CD4-positive, alpha-beta T cell treated with Interleukin-4 for 4 hours (primary cell): ENCODE measurements around the gene PEX14.
A peak's percentile ranks its signal among the peaks of the same experiment; 100 is the strongest.
"Not testable (repeated sequence)": the region's sequence is repeated elsewhere in the genome, so short reads cannot be mapped to it uniquely, and the experiment has no call there.

Experiments
- DNase-seq: peaks from one replicate; pipeline ENCODE4 v3.0.0-alpha.2; 2020

PEX14 gene, protein sequence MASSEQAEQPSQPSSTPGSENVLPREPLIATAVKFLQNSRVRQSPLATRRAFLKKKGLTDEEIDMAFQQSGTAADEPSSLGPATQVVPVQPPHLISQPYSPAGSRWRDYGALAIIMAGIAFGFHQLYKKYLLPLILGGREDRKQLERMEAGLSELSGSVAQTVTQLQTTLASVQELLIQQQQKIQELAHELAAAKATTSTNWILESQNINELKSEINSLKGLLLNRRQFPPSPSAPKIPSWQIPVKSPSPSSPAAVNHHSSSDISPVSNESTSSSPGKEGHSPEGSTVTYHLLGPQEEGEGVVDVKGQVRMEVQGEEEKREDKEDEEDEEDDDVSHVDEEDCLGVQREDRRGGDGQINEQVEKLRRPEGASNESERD

DNA sequence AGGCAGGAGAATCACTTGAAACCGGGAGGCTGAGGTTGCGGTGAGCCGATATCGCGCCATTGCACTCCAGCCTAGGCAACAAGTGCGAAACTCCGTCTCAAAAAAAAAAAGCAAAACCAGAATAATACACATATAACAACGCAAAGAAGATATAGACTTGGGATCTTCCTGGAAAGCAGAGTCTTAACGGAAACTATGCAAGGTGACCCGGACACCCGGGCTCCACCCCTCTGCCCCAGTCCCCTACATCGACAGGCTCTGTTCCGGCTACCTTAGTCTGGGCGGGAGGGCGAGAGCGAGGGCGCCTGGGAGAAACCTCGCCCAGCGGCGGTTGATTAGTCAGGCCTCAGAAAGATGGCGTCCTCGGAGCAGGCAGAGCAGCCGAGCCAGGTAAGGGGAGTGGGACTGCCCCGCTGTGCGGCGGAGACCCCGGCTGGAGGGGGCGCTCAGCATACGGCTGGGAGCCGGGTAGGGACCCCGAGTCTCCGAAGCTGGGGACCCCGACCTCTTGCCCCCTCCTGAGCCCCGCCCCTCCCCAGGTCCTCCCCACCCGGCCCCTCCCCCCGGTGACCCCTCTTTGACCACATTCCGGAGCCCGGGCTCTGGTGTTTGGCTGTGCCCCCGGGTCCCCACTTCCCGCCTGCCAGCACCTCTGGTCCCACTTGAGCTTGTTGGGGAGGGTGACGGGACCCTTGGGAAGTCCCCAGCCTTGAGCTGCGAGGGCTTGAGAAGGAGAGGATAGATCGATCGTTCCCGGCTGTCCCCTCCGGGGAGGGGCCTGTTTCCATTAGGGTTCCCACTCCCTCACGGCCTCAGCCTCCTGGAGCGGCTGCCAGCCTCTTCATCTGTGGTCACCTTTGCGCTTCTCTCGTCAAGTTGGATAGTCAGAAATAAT is at the start of gene PEX14:
TSS of gene PEX14 (plus strand) at position 338 of the 895 bp plus-strand sequence. CDS start at position 355, 17 bp downstream.
- peak; percentile 81 for DNase-seq

DNA sequence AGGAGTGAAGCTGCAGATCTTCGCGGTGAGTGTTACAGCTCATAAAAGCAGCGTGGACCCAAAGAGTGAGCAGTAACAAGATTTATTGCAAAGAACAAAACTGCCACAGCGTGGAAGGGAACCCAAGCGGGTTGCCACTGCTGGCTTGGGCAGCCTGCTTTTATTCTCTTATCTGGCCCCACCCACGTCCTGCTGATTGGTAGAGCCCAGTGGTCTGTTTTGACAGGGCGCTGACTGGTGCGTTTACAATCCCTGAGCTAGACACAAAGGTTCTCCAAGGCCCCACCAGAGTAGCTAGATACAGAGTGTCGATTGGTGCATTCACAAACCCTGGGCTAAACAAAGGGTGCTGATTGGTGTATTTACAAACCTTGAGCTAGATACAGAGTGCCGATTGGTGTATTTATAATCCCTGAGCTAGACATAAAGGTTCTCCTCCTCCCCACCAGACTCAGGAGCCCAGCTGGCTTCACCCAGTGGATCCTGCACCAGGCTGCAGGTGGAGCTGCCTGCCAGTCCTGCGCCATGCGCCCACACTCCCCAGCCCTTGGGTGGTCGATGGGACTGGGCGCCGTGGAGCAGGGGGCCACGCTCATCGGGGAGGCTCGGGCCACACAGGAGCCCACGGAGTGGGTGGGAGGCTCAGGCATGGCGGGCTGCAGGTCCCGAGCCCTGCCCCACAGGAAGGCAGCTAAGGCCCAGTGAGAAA is 48.8 kb upstream of the PEX14 start:
- DNase-seq, result not testable (repeated sequence)

DNA sequence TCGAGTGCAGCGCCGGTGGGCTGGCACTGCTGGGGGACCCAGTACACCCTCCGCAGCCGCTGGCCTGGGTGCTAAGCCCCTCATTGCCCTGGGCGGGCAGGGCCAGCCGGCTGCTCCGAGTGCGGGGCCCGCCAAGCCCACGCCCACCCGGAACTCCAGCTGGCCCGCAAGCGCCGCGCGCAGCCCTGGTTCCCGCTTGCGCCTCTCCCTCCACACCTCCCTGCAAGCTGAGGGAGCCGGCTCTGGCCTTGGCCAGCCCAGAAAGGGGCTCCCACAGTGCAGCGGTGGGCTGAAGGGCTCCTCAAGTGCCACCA is 48.3 kb upstream of the PEX14 start:
- DNase-seq, result not testable (repeated sequence)

DNA sequence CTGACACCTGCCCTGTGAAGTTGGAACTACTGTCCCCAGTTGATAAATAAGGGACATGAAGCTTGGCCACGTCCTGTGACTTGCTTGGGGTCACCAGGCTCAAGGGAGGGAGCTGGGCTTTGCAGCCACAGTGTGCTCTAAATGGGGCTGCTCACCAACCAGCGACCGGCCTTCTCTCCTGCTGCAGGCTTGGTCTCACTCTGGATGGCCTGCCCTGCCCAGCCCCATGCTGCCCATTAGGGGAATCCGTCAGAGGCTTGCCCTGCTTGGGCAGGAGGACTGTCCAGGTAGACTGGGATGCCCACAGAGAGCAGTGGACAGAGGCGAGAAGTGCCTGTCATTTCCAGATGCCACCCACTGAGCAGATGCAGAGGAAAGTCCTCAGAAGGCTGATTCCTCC is 45.8 kb upstream of the PEX14 start:
- DNase-seq, result no peak

DNA sequence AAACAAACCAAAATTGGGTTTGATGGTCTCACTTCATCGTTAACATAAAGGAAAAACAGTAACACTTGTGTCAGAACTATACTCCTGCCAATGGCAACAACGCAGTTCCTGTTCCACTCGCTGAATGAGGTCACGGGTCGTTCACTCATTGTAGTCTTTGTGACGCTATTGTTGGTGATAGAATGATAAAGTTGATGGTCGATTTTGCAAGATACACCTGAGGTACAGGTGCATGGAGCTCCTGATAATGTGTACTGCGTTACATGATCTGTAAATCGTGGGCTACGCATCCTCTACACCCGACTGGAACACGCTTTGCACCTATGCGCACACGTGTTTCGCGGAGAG is 44.9 kb upstream of the PEX14 start:
- DNase-seq, result peak; percentile 6

DNA sequence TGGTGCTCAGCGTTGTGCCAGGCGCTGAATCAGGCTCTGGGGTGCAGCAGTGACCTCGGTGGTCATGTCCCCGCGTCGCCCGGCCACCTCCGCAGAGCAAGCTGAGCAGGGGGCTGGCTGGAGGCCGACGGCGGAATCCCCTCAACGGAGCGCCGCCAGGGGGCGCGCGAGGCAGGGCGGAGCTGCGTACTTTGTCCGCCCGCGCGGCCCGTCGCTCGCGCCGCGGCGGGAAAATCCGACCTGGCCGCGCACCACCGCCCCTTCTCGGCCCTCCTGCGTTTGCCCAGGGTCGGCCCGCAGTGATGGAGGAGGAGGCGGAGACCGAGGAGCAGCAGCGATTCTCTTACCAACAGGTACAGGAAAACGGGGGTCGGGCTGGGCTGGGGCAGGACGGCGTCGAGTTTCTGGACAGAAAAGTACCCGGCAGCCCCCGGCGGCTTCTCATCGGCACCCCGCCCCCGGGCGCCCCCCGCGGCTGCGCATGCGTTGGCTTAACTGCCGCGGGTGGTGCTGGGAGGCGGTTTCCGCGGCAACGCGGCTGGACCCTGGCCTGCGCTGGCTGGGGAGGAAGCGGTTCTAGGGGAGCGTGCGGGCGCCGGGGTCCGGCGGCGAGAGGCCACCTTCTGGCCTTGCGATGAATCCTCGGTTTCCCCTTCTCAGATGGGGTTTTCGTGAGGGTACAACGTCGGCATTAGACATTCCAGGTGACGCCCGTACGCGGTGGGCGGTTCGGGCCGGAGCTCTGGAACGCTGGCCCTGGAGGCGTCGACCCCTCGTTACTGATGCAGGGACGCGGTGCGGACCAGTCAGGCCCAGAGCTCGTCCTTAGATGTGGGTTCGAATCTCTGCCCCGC is 44.3 kb upstream of the PEX14 start, which contains the start of gene CENPS:
TSS of gene CENPS (plus strand) at position 218 of the 854 bp plus-strand sequence. CDS start at position 303, 85 bp downstream.
- peak; percentile 86 for DNase-seq

DNA sequence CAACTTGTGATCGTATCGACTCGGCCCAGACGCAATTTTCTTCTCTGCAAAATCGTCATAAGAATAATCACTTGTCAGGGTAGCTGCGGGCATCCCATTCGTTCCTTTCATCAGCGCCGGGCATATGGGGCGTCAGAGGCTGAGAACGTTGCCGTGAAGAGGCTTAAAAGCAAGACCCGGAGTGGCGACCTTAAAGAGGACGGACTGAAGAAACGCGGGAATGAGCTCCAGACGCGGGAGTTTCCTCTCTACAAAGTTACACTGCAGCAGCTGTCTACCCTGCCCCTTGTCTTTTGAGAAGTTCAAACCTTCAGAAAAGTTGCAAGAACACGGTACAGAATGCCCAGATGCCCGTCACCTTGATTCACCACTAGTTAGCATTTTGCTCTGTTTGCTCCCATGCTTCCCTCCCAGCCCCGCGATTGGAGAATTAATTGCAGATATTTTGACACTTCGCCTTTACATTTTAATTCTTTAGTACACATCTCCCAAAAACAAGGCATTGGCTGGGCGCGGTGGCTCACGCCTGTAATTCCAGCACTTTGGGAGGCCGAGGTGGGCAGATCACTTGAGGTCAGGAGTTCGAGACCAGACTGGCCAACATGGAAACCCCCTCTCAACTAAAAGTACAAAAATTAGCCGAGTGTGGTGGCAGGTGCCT is 43.5 kb upstream of the PEX14 start:
- no peak for DNase-seq

DNA sequence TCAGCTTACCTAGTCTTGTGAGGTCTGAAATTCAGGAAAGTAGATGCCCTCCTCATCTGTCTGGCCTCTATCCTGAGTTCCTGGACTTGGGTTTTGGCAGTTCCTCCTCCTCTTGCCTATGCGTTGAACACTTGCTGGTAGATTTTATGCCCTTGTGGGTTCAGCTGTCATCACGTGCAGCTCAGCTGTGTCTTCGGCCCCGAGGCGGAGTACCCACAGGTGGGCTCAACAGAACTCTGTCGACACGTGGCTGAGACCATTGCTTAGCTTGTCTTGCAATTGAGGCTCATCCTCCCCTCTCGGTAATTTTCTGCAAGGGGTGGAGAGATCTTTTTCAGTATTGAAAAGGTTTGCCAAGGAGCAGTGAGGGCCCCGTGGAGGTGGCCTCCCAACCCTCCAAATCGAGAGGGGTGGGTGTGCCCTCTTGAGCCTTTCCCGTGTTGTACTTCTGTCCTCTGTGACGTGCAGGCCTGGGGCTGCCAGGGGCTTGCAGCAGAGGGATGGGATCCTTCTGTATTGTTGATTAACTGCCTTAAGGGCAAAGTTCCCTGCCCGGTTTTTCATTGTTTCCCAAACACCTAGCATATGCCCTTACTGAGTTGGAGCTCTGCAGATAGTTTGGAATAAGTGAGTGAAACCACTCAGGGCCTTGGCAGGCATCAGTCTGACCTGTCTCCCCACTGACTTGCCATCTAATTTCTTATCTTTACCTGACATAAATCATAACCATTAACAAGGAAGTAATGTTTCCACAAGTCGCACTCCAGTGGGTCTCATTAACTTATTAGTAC is 41.6 kb upstream of the PEX14 start:
- DNase-seq, result no peak

DNA sequence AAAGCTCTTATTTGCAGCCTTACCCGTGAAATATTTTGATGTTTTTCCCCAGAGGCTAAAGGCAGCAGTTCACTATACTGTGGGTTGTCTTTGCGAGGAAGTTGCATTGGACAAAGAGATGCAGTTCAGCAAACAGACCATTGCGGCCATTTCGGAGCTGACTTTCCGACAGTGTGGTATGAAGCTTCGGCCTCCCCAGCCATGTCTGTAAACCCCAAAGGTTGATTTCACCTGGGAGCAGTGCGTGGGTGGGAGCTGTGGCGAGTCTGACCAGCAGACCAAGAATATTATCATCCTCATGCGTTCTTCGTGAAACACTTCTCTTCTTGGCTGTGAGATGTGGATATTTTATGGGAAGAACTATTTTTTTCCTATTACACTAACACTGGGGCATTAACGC is 41.0 kb upstream of the PEX14 start:
- DNase-seq, result no peak

DNA sequence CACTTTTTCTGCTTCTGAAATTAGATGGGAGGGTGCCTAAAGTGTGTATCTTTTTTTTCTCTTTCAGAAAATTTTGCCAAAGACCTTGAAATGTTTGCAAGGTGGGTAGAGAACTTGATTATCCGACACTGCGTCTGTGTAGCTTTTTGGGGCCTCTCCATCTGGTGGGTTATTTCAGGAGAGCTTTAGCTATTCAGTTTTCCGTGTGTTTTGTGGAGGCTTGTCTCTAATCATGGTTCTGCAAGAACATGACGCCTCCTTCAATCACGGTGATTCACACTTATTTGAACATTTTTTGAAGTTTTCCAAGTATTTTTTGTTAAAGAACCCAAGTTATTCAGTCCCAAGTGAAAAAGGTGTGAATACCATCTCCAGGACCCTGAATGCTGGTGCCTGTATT is 40.2 kb upstream of the PEX14 start:
- no peak for DNase-seq

DNA sequence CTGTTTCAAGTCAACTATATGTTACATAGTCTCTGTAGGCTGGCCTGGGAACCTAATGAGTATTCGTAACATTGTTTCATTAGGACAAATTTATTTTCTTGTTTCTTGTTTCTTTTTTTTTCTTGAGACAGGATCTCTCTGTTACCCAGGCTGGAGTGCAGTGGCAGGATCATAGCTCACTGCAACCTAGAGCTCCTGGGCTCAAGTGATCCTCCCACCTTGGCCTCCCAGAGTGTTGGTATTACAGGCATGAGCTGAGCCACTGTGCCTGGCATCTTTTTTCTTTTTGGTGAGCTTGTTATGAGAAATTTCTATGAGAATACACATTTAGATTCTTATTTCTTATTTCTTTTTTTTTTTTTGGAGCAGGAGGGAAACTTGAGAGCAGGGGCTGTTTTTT is 37.7 kb upstream of the PEX14 start:
- DNase-seq, result no peak

DNA sequence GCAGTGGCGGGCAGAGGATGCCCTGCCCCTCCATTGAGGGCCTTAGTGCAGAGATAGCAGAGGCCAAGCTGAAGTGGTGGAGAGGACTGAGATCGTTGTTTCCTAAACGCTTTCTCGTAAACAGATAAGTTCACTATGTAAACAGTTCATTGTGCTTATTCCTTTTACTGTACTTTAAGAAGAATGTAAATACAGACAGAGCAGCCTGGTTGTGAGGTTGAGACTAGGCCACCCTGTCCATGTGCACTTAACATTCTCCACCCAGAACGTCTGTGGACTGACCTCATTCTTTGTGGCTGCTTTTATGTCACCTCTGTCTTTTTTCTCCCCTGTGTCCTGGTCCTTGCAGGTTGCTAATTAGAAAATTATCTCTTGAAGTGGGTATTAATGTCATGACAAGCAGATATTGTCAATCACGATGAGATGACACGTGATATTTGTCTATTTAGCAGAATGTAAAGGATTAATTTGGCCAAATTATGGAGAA is 36.0 kb upstream of the PEX14 start:
- DNase-seq, result no peak

DNA sequence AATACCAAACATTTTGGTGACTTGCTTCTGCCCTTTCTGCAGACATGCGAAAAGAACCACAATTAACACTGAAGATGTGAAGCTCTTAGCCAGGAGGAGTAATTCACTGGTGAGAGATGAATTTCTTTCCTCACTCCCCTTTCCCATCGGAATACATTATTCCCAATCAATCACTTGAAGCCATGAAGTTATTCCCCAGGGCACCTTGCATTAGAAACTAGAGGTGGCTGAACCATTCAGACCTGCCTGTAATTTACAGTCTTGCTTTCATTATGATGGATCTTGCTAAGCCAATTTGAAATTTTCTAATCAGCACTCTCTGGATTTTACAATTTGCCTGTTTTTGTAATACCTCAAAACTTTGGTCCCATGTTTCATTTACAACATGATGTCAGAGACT is 34.4 kb upstream of the PEX14 start:
- DNase-seq, result no peak

DNA sequence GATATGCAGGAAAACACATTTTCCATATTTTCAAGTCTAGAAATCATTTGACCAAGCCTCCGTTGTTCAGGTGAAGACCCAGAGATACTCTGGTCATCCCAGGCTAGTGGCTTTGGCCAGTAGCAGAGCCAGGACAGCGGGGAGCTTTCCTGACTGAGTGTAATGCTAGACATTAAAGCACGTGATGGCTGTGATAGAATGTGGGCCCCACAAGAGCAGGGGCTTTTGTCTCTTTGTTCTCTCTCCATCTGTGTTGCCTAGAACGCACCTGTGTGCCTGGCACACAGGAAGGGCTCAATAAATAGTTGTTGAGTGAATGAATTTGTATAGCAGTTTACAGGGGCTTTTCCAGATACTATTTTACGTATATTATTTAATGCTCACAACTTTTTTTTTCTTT is 34.0 kb upstream of the PEX14 start:
- no peak for DNase-seq

DNA sequence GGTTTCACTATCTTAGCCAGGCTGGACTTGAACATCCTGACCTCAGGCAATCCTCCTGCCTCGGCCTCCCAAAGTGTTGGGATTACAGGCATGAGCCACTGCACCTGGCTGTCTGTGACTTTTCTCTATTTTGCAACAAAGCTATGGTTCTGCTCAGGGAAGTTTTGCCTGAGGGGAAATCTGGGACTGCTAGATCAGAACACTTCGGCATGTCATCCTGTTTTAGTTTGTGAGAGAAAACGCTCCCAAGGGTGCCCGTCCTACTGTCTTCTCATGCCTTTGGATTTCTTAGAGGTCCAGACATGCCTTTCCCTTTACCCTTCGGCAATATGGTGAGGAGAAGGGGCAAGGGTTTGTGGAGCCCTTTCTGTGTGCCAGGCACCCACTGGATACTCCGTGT is 30.5 kb upstream of the PEX14 start:
- no peak for DNase-seq

DNA sequence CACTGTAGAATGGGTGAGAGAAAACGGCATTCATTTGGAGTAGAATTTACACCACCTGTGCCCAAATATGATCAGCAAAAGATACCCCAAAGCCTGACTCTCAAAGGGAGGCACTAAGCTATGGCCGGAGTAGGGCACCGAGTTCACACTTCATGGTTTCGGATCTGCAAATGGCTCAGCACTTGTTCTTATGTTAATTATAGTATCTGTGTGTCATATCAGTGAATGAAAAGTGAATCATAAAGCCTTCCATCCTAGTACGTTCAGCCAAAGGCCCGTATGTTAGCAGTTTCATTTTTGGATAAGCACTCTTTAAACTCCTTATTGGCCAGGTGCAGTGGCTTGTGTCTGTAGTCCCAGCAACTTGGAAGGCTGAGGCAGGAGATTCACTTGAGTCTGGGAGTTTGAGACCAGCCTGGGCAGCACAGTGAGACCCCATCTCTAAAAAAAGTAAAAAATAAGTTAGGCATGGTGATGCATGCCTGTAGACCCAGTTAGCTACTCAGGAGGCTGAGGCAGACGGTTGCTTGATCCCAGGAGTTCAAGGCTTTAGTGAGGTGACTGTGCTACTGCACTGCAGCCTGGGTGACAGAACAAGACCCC is 29.9 kb upstream of the PEX14 start:
- no peak for DNase-seq

DNA sequence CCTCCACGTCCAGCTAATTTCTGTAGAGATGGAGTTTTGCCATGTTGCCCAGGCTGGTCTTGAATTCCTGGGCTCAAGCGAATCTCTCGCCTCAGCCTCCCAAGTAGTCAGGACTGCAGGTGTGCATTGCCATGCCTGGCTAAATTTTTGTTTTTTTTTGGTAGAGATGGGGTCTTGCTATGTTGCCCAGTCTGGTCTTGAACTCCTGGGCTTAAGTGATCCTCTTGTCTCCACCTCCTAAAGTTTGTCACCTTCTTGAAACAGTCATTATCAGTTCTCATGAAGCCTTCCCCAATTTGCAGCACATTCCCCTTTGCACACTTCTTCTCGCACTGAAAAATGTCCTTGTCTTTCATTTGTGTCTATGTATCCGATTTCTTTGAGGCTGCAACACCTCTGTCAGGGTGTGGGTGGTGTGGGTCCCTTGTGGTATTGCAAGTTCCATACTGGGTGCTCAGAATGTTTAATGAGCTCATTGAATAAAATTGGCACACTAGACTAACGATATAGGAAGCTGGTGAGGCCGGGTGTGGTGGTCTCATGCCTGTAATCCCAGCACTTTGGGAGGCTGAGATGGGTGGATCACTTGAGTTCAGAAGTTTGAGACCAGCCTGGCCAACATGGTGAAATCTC is 27.8 kb upstream of the PEX14 start:
- no peak for DNase-seq

DNA sequence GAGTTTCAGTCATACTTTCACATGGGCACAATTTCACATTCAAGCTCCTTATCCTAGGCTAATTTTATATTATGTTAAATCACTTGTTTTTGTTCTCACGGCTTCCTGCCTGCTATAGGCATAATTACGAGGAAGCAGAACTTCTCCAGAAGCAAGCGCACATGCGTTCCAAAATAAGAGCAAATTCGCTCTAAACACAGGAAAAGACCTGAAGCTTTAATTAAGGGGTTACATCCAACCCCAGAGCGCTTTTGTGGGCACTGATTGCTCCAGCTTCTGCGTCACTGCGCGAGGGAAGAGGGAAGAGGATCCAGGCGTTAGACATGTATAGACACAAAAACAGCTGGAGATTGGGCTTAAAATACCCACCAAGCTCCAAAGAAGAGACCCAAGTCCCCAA is 25.0 kb upstream of the PEX14 start, which contains the start of gene CORT:
TSS of gene CORT (plus strand) at position 281 of the 400 bp plus-strand sequence. CDS start 193 bp downstream, outside the sequence.
- no peak for DNase-seq

DNA sequence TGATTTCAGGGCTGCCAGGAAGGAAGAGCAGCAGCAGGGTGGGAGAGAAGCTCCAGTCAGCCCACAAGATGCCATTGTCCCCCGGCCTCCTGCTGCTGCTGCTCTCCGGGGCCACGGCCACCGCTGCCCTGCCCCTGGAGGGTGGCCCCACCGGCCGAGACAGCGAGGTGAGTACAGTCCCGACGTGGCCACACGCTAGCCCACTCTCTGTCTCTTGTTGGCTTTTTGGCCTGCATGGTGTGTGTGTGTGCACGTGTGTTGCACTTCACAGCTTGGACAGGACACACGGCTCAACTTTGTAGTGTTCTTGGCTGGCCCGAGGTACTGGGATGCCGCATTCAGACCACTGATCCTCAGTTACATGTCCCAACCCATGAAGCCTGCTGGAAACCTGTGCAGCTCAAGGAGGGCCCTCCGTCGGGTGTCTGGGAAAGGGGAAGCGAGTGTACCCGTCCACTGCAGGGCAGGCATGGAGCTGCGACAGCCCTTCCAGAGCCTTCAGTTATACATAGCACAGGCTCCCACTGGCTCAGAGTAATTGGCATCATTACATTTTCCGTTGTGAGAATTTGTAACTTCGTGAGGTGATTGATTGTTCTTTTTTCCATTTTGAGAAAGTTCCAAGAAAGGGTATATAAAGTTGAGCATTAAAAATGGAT is 24.5 kb upstream of the PEX14 start:
- DNase-seq, result no peak
